ENCODE measurements around the gene SLC8A3.

SLC8A3 gene

GRCh38 chr14:70114621-70115156 is 74.1 kb downstream of the SLC8A3 start:
- DNase-seq = no peak

GRCh38 chr14:70113211-70113610 is 75.5 kb downstream of the SLC8A3 start:
- no peak for DNase-seq

- DNase-seq = no peak
These were observed 80.3 kb downstream of the SLC8A3 start for GRCh38 chr14:70108419-70108818.

GRCh38 chr14:70107309-70107708 is 81.4 kb downstream of the SLC8A3 start:
- DNase-seq = no peak

- no peak for DNase-seq
These were observed 88.7 kb downstream of the SLC8A3 start for GRCh38 chr14:70100071-70100470.

- DNase-seq = no peak
These were observed 90.4 kb downstream of the SLC8A3 start for GRCh38 chr14:70098250-70098809.

GRCh38 chr14:70097576-70098249 is 91.0 kb downstream of the SLC8A3 start:
- no peak for DNase-seq

- DNase-seq = no peak
These were observed 91.9 kb downstream of the SLC8A3 start for GRCh38 chr14:70096866-70097265.

GRCh38 chr14:70094631-70095030 is 94.1 kb downstream of the SLC8A3 start:
- no peak for DNase-seq

GRCh38 chr14:70094106-70094505 is 94.6 kb downstream of the SLC8A3 start:
- no peak for DNase-seq

GRCh38 chr14:70093156-70093555 is 95.6 kb downstream of the SLC8A3 start:
- no peak for DNase-seq

GRCh38 chr14:70087380-70087697 is 101.4 kb downstream of the SLC8A3 start:
- no peak for DNase-seq

- DNase-seq = no peak
These were observed 101.9 kb downstream of the SLC8A3 start for GRCh38 chr14:70086685-70087379.

- DNase-seq = no peak
These were observed 104.5 kb downstream of the SLC8A3 start for GRCh38 chr14:70084226-70084625.

- DNase-seq = no peak
These were observed 106.4 kb downstream of the SLC8A3 start for GRCh38 chr14:70082394-70082793.

GRCh38 chr14:70080076-70080475 is 108.7 kb downstream of the SLC8A3 start:
- no peak for DNase-seq

GRCh38 chr14:70078329-70078728 is 110.4 kb downstream of the SLC8A3 start:
- DNase-seq = no peak

- no peak for DNase-seq
These were observed 111.0 kb downstream of the SLC8A3 start for GRCh38 chr14:70077720-70078119.

GRCh38 chr14:70077005-70077404 is 111.7 kb downstream of the SLC8A3 start:
- no peak for DNase-seq

GRCh38 chr14:70073924-70074566 is 114.7 kb downstream of the SLC8A3 start:
- peak; percentile 4 for DNase-seq

GRCh38 chr14:70069186-70069585 is 119.6 kb downstream of the SLC8A3 start:
- DNase-seq = no peak

- no peak for DNase-seq
These were observed 120.9 kb downstream of the SLC8A3 start for GRCh38 chr14:70067810-70068209.

- no peak for DNase-seq
These were observed 124.5 kb downstream of the SLC8A3 start for GRCh38 chr14:70064136-70064865.
